GM12892 (cell line): Measurements from ENCODE around the gene ITPR1.

Experiments used
- DNase-seq: peaks from one replicate; pipeline ENCODE4 v3.0.0; 2011; ENCODE audit not compliant: insufficient read length
- FAIRE-seq: peaks from 2 replicates; lab custom pipeline; 2011; peaks lifted over from hg19 to GRCh38; lab: Jason Lieb, UNC
- POLR2A ChIP-seq: IDR thresholded peaks from 2 replicates; pipeline ENCODE4 v1.6.1; 2011; ENCODE audit warnings: low read depth, low read length, control low read depth
- POLR2AphosphoS5 ChIP-seq: IDR thresholded peaks from 2 replicates; pipeline ENCODE4 v1.6.1; 2011; ENCODE audit warnings: low read depth, low read length, control low read depth
- TAF1 ChIP-seq: IDR thresholded peaks from 2 replicates; pipeline ENCODE4 v1.6.1; 2011; ENCODE audit warnings: low read depth, mild to moderate bottlenecking, control low read depth, low read length, borderline replicate concordance

The ITPR1 gene

DNA sequence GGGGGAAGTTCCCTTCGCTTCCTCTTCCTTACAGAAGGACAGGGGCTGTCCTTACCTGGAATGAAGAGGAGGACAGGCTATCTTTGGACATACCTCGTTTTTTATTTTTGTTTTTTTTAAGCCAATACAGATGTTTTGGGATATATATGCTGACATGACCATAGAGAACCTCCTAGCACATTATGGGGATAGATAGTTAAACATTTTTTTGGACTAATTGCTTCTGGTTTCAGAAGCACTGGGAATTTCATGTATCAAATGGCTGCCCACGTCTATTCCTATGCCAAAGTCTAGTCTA is 247.9 kb downstream of the ITPR1 start:
- no peak for FAIRE-seq
- no peak for DNase-seq
- TF ChIP-seq POLR2A (no peak), TAF1 (no peak), POLR2AphosphoS5 (no peak)

GRCh38 chr3:4741404-4742307 is 248.5 kb downstream of the ITPR1 start:
- FAIRE-seq (no peak), DNase-seq (no peak)

GRCh38 chr3:4742359-4742758 is 249.2 kb downstream of the ITPR1 start:
- DNase-seq (no peak), FAIRE-seq (no peak)
- TF ChIP-seq POLR2AphosphoS5 (no peak), TAF1 (no peak), POLR2A (no peak)

More at GRCh38 chr3:4741404-4742307, 248.5 kb downstream of the ITPR1 start:
- TF ChIP-seq POLR2AphosphoS5: no peak
- no peak for TF ChIP-seq POLR2A
- TF ChIP-seq TAF1: no peak

GRCh38 chr3:4743371-4743770 is 250.2 kb downstream of the ITPR1 start:
- TF ChIP-seq TAF1: no peak
- no peak for TF ChIP-seq POLR2AphosphoS5
- no peak for TF ChIP-seq POLR2A
- FAIRE-seq: no peak
- no peak for DNase-seq

DNA sequence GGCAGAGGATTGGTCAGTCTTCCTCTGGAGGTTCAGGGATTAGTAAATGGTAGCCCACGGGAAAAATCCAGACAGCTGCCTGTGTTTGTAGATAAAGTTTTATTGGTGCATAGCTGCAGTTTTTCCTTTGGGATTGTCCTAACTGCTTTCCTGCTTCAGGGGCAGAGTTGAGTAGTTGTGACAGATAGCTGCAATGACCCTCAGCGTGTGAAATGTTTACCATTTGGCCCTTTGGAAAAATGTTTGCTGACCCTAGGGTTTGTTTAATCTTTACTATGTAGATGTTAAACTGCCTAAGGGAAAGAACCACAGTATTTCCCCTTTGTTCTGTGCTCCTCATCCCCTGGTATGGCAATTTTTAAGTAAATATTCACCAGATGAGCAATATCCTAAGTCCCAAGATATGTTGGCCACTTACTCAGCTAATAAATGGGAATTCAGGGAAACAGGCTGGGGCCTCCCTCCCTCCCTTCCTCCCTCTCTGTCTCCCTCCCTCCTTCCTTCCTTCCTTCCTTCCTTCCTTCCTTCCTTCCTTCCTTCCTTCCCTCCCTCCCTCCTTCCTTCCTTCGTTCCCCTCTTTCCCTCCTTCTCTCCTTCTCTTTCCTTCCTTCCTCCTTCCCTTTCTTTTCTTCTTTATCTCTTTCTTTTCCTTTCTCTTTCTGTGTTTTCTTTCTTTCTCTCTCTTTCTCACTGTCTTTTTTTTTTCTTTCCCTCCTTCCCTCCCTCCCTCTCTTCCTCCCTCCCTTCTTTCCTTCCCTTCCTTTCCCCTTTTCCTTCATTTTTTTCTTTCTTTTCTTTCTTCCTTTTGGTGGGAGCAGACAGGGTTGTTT is 251.5 kb downstream of the ITPR1 start:
- FAIRE-seq (no peak), DNase-seq (no peak)
- no peak for TF ChIP-seq TAF1
- no peak for TF ChIP-seq POLR2AphosphoS5
- no peak for TF ChIP-seq POLR2A

GRCh38 chr3:4745235-4745610 is 252.1 kb downstream of the ITPR1 start:
- FAIRE-seq (no peak), DNase-seq (no peak)
- TF ChIP-seq POLR2A: no peak

GRCh38 chr3:4746241-4746958 is 253.3 kb downstream of the ITPR1 start:
- TF ChIP-seq POLR2AphosphoS5 (no peak), POLR2A (no peak), TAF1 (no peak)
- no peak for DNase-seq
- FAIRE-seq: no peak

GRCh38 chr3:4748127-4748526 is 255.0 kb downstream of the ITPR1 start:
- TF ChIP-seq TAF1: no peak
- no peak for TF ChIP-seq POLR2AphosphoS5
- TF ChIP-seq POLR2A: no peak
- FAIRE-seq: no peak
- DNase-seq: no peak

DNA sequence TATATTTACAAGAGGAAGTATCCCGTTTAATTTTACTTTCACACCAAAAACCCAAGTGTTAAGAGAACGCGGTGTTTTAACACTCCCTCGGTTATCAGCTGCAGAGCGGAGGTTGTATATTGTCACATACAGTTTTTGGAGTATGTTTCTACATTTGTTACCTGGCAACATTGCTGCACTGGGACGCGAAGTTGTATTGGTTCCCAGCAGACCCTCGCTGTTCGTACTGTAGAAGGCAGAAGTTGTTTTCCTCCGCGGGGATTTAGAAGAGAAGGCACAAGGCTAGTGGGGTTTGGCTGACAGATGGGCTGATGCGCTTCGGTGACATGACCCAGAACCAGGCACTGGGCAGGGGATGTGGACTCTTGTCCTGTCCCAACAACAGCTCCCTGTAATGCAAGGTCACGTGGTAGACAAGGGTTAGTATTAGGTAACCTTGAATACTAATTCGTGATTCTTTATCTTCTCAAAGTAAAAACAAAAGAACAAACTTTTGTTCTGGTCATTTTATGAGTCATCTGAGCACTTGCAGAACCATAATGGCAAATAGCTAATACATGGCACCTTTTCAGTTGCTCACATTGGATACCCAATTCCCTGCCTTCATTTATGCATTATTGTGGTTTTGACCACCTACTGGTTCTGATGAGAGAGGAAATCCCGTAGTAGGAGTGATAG is 255.7 kb downstream of the ITPR1 start:
- TF ChIP-seq POLR2A: no peak
- no peak for DNase-seq
- FAIRE-seq: no peak

DNA sequence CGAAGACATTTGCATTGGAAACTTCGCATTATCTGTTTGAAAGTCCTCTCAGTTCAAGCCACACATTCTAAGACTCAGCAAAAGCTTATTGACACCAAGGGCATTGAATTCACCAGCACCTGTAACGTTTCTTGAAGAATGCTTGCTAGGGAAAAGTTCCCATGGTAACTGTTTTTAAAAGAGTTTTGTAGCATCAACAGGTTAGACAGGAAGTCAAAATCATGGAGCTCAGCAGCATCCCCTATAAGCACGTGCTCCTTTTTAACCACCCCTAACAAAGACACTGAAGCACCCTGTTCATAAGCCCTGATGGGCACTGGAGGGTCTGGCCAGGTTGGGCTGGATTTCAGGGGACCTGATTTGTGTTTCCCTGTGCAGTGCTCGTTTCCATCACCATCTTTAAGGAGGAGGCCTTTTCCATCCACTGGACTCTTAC is 256.4 kb downstream of the ITPR1 start:
- no peak for DNase-seq
- TF ChIP-seq POLR2A (no peak; the same call in 1 of the 2 replicates), POLR2AphosphoS5 (peak; percentile 19; the same call in 1 of the 2 replicates)
- FAIRE-seq: no peak

- no peak for FAIRE-seq
- DNase-seq: no peak
- TF ChIP-seq TAF1 (no peak), POLR2AphosphoS5 (peak; percentile 39)
These were observed 257.3 kb downstream of the ITPR1 start for GRCh38 chr3:4750306-4750968.
